ENCODE measurements around the gene TOMM7. TPM values are rescaled to one million over a fixed set of nuclear protein-coding genes. Genes with fewer than 3 reads are reported as not detected.

TOMM7 gene
- total RNA-seq, 4 donors from 2014 or later = 14.5 to 1,156 (median 144) TPM

DNA sequence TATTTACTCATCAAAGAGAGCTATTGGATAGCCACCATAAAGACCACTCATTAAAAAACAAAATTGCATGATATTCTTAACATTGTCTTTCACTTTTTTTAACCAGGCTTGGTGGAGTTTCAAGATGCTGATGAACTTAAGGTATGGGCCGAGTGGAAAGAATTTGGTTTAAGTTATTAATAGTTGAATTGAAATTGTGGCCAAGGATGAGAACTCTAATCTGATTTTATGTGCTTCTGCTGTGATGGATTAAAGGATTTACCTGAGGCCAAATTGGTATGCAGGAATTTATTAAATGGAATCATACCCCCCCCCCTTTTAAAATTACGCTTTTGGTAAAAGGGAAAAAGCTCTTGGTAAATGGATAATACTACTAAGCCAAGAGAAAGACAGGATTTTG, 33.8 kb upstream of the TOMM7 start:
- peak overlapping the region; percentile 92 to 95 (median 94) for H3K27ac ChIP-seq
- DNase-seq = no peak
- intact Hi-C loops (cut with DNase I; ENCODE audit: low total_unique reads) (loop anchor here (10.0 kb wide), 1 partner anchor 158 kb away; the partner anchor contains the start of gene HYCC1), in situ Hi-C loops (cut with MboI; ENCODE audit: low pct_ligation_motif_present in 1 of 4, low pct_unique_long_range_greater_than_20kb in 1 of 4, low sequenced_read_pairs in 3 of 4) (loop anchor here in 1 of 4 donors (10.0 kb wide), 1 partner anchor 198 kb away; no protein-coding TSS in a partner anchor)
- no peaks in the 10 kb centered on the region for H3K9me3 ChIP-seq
- no peaks in the 10 kb centered on the region for H3K27me3 ChIP-seq
- peaks cover 4 to 23% (median 11%) of the 10 kb centered on the region in 4 donors for H3K4me1 ChIP-seq
- TF ChIP-seq POLR2AphosphoS5 (IDR thresholded peaks at IDR 0.05) = no peak
- TF ChIP-seq POLR2A (IDR thresholded peaks at IDR 0.05) = no peak
- TF ChIP-seq, protein P1, sequence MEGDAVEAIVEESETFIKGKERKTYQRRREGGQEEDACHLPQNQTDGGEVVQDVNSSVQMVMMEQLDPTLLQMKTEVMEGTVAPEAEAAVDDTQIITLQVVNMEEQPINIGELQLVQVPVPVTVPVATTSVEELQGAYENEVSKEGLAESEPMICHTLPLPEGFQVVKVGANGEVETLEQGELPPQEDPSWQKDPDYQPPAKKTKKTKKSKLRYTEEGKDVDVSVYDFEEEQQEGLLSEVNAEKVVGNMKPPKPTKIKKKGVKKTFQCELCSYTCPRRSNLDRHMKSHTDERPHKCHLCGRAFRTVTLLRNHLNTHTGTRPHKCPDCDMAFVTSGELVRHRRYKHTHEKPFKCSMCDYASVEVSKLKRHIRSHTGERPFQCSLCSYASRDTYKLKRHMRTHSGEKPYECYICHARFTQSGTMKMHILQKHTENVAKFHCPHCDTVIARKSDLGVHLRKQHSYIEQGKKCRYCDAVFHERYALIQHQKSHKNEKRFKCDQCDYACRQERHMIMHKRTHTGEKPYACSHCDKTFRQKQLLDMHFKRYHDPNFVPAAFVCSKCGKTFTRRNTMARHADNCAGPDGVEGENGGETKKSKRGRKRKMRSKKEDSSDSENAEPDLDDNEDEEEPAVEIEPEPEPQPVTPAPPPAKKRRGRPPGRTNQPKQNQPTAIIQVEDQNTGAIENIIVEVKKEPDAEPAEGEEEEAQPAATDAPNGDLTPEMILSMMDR (IDR thresholded peaks at IDR 0.05) = no peak
- no peak for TF ChIP-seq EP300 (IDR thresholded peaks at IDR 0.05; ENCODE audit: low read depth)
- H3K36me3 ChIP-seq = no peaks in the 10 kb centered on the region
- H3K4me3 ChIP-seq = no peak overlapping the region
- WGBS, 2 donors (ENCODE audit: low coverage in 1 of 2) = 57 to 78% methylated on average over 2 of the region's 2 CpGs

GRCh38 chr7:22855049-22855392, 32.4 kb upstream of the TOMM7 start:
- H3K4me1 ChIP-seq = peaks cover 4 to 23% (median 11%) of the 10 kb centered on the region in 4 donors
- H3K27ac ChIP-seq = peak overlapping the region; percentile 92 to 95 (median 94)
- TF ChIP-seq, protein P1 (IDR thresholded peaks at IDR 0.05) = peak in 1 of 5 experiments; percentile 7
- TF ChIP-seq POLR2AphosphoS5 (IDR thresholded peaks at IDR 0.05) = no peak
- WGBS, 2 donors (ENCODE audit: low coverage in 1 of 2) = 29 to 74% methylated on average over 3 to 9 of the region's 9 CpGs
- H3K27me3 ChIP-seq = no peaks in the 10 kb centered on the region
- H3K9me3 ChIP-seq = no peaks in the 10 kb centered on the region
- no peak for DNase-seq
- H3K36me3 ChIP-seq = no peaks in the 10 kb centered on the region
- in situ Hi-C loops (cut with MboI; ENCODE audit: low pct_ligation_motif_present in 1 of 4, low pct_unique_long_range_greater_than_20kb in 1 of 4, low sequenced_read_pairs in 3 of 4) = loop anchor here in 1 of 4 donors (10.0 kb wide), 1 partner anchor 200 kb away; no protein-coding TSS in a partner anchor
- peak overlapping the region; percentile 59 to 90 (median 83) for H3K4me3 ChIP-seq
- intact Hi-C loops (cut with DNase I; ENCODE audit: low total_unique reads) = loop anchor here (10.0 kb wide), 1 partner anchor 160 kb away; the partner anchor contains the start of gene HYCC1

GRCh38 chr7:22854158-22855048, 31.8 kb upstream of the TOMM7 start:
- Histone ChIP-seq H3K27me3 (no peaks in the 10 kb centered on the region), H3K9me3 (no peaks in the 10 kb centered on the region), H3K4me3 (peak overlapping the region; percentile 59 to 90 (median 83)), H3K27ac (peak overlapping the region; percentile 92 to 95 (median 94)), H3K36me3 (no peaks in the 10 kb centered on the region), H3K4me1 (peaks cover 4 to 23% (median 11%) of the 10 kb centered on the region in 4 donors)
- peak; percentile 35 for TF ChIP-seq POLR2A (IDR thresholded peaks at IDR 0.05)
- no peak for TF ChIP-seq EP300 (IDR thresholded peaks at IDR 0.05; ENCODE audit: low read depth)
- TF ChIP-seq, protein P1 (IDR thresholded peaks at IDR 0.05) = peak in 1 of 5 experiments; percentile 36
- peak; percentile 57 to 85 (median 80) for TF ChIP-seq POLR2AphosphoS5 (IDR thresholded peaks at IDR 0.05)
- intact Hi-C loops (cut with DNase I; ENCODE audit: low total_unique reads) = loop anchor here (10.0 kb wide), 1 partner anchor 160 kb away; the partner anchor contains the start of gene HYCC1
- DNase-seq = peak; percentile 90
- WGBS, 2 donors (ENCODE audit: low coverage in 1 of 2) = 0% methylated on average over 11 to 54 of the region's 76 CpGs
- in situ Hi-C loops (cut with MboI; ENCODE audit: low pct_ligation_motif_present in 1 of 4, low pct_unique_long_range_greater_than_20kb in 1 of 4, low sequenced_read_pairs in 3 of 4) = loop anchor here in 1 of 4 donors (10.0 kb wide), 1 partner anchor 200 kb away; no protein-coding TSS in a partner anchor

DNA sequence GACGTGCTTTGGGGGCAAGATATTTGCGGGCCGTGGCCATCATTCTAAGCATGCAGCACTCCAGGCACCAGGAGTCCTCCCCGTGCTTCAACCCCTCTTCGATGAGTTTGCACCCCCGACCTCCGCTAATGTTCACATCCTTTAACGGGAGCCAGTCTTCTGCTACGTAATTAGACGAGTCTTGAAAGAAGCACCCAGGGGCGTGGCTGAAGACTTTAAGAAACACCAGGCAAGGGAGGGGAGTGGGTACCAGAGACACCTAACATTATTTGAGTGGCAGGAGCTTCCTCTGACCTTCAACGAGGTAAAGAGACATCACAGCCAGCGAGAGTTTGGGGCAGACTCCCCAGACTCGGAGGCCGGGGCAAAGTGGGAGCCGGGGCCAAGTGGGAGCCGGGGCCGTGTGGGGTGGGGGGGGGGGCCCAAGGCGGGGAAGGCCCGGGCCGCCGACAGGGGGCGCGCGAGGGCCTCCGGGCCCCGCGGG, 31.1 kb upstream of the TOMM7 start:
- Histone ChIP-seq H3K4me1 (peaks cover 4 to 22% (median 11%) of the 10 kb centered on the region in 4 donors), H3K36me3 (no peaks in the 10 kb centered on the region), H3K27me3 (no peaks in the 10 kb centered on the region), H3K4me3 (peak overlapping the region in 3 of 4 donors; percentile 81 to 90 (median 85)), H3K27ac (peak overlapping the region; percentile 92 to 95 (median 94)), H3K9me3 (no peaks in the 10 kb centered on the region)
- intact Hi-C loops (cut with DNase I; ENCODE audit: low total_unique reads) (loop anchor here (10.0 kb wide), 1 partner anchor 161 kb away; the partner anchor contains the start of gene HYCC1), in situ Hi-C loops (cut with MboI; ENCODE audit: low pct_ligation_motif_present in 1 of 4, low pct_unique_long_range_greater_than_20kb in 1 of 4, low sequenced_read_pairs in 3 of 4) (loop anchor here in 1 of 4 donors (10.0 kb wide), 1 partner anchor 201 kb away; no protein-coding TSS in a partner anchor)
- TF ChIP-seq, protein P1 (IDR thresholded peaks at IDR 0.05) = peak in 3 of 5 experiments; percentile 85 to 91 (median 90)
- TF ChIP-seq POLR2AphosphoS5 (IDR thresholded peaks at IDR 0.05) (no peak), EP300 (IDR thresholded peaks at IDR 0.05; ENCODE audit: low read depth) (no peak), POLR2A (IDR thresholded peaks at IDR 0.05) (no peak)
- DNase-seq = peak; percentile 36
- WGBS, 2 donors (ENCODE audit: low coverage in 1 of 2) = 12 to 20% methylated on average over 1 to 25 of the region's 28 CpGs
